ENCODE measurements around the gene CALML5.

The CALML5 gene

GRCh38 chr10:5538446-5538845 lies 39.1 kb upstream of the CALML5 start:
- H3K4me1 Mint-ChIP-seq (ENCODE audit: low read depth) = peaks cover 2% of the 10 kb centered on the region
- H3K27me3 Mint-ChIP-seq = peaks cover 3% of the 10 kb centered on the region
- peaks cover 6% of the 10 kb centered on the region for H3K9me3 Mint-ChIP-seq
- H3K27ac Mint-ChIP-seq = no peak overlapping the region
- no peaks in the 10 kb centered on the region for H3K36me3 Mint-ChIP-seq (ENCODE audit: low read depth)
- no peak overlapping the region for H3K4me3 Mint-ChIP-seq
- no peak for DNase-seq

GRCh38 chr10:5537684-5538083 lies 38.3 kb upstream of the CALML5 start:
- H3K36me3 Mint-ChIP-seq (ENCODE audit: low read depth) = no peaks in the 10 kb centered on the region
- DNase-seq = peak; percentile 1
- peaks cover 5% of the 10 kb centered on the region for H3K9me3 Mint-ChIP-seq
- peaks cover 2% of the 10 kb centered on the region for H3K4me1 Mint-ChIP-seq (ENCODE audit: low read depth)
- H3K27ac Mint-ChIP-seq = no peak overlapping the region
- H3K27me3 Mint-ChIP-seq = peaks cover 3% of the 10 kb centered on the region
- H3K4me3 Mint-ChIP-seq = no peak overlapping the region

- Mint-ChIP-seq H3K4me1 (ENCODE audit: low read depth) (peaks cover 2% of the 10 kb centered on the region), H3K4me3 (no peak overlapping the region), H3K36me3 (ENCODE audit: low read depth) (no peaks in the 10 kb centered on the region), H3K9me3 (no peaks in the 10 kb centered on the region), H3K27me3 (peaks cover 3% of the 10 kb centered on the region), H3K27ac (no peak overlapping the region)
- peak; percentile 12 for DNase-seq
Measured at GRCh38 chr10:5536486-5537081, 37.2 kb upstream of the CALML5 start.

- Mint-ChIP-seq H3K36me3 (ENCODE audit: low read depth) (no peaks in the 10 kb centered on the region), H3K4me1 (ENCODE audit: low read depth) (peaks cover 2% of the 10 kb centered on the region), H3K4me3 (no peak overlapping the region), H3K27ac (no peak overlapping the region), H3K27me3 (peaks cover 3% of the 10 kb centered on the region), H3K9me3 (no peaks in the 10 kb centered on the region)
- peak; percentile 5 for DNase-seq
Measured at GRCh38 chr10:5534880-5535856, 35.8 kb upstream of the CALML5 start.

GRCh38 chr10:5534051-5534821 lies 34.9 kb upstream of the CALML5 start:
- no peak overlapping the region for H3K4me3 Mint-ChIP-seq
- H3K9me3 Mint-ChIP-seq = no peaks in the 10 kb centered on the region
- H3K36me3 Mint-ChIP-seq (ENCODE audit: low read depth) = no peaks in the 10 kb centered on the region
- H3K4me1 Mint-ChIP-seq (ENCODE audit: low read depth) = no peaks in the 10 kb centered on the region
- peaks cover 3% of the 10 kb centered on the region for H3K27me3 Mint-ChIP-seq
- H3K27ac Mint-ChIP-seq = no peak overlapping the region
- DNase-seq = peak; percentile 16

GRCh38 chr10:5533098-5533731 lies 33.8 kb upstream of the CALML5 start:
- no peaks in the 10 kb centered on the region for H3K4me1 Mint-ChIP-seq (ENCODE audit: low read depth)
- H3K27me3 Mint-ChIP-seq = no peaks in the 10 kb centered on the region
- H3K9me3 Mint-ChIP-seq = no peaks in the 10 kb centered on the region
- H3K27ac Mint-ChIP-seq = no peak overlapping the region
- no peak overlapping the region for H3K4me3 Mint-ChIP-seq
- DNase-seq = peak; percentile 17
- H3K36me3 Mint-ChIP-seq (ENCODE audit: low read depth) = no peaks in the 10 kb centered on the region

- DNase-seq = no peak
- Mint-ChIP-seq H3K27me3 (no peaks in the 10 kb centered on the region), H3K36me3 (ENCODE audit: low read depth) (no peaks in the 10 kb centered on the region), H3K27ac (no peak overlapping the region), H3K9me3 (no peaks in the 10 kb centered on the region), H3K4me3 (no peak overlapping the region), H3K4me1 (ENCODE audit: low read depth) (no peaks in the 10 kb centered on the region)
Measured at GRCh38 chr10:5532618-5533097, 33.3 kb upstream of the CALML5 start.

- DNase-seq = peak; percentile 12
- Mint-ChIP-seq H3K27ac (no peak overlapping the region), H3K4me3 (no peak overlapping the region), H3K27me3 (no peaks in the 10 kb centered on the region), H3K36me3 (ENCODE audit: low read depth) (no peaks in the 10 kb centered on the region), H3K9me3 (no peaks in the 10 kb centered on the region), H3K4me1 (ENCODE audit: low read depth) (no peaks in the 10 kb centered on the region)
Measured at GRCh38 chr10:5532307-5532605, 32.9 kb upstream of the CALML5 start.

GRCh38 chr10:5531558-5532306 lies 32.4 kb upstream of the CALML5 start:
- peak; percentile 11 for DNase-seq
- Mint-ChIP-seq H3K4me3 (no peak overlapping the region), H3K27me3 (no peaks in the 10 kb centered on the region), H3K4me1 (ENCODE audit: low read depth) (no peaks in the 10 kb centered on the region), H3K36me3 (ENCODE audit: low read depth) (no peaks in the 10 kb centered on the region), H3K27ac (no peak overlapping the region), H3K9me3 (no peaks in the 10 kb centered on the region)

GRCh38 chr10:5530846-5531557 lies 31.6 kb upstream of the CALML5 start:
- H3K27me3 Mint-ChIP-seq = no peaks in the 10 kb centered on the region
- no peak overlapping the region for H3K4me3 Mint-ChIP-seq
- H3K36me3 Mint-ChIP-seq (ENCODE audit: low read depth) = no peaks in the 10 kb centered on the region
- DNase-seq = peak; percentile 19
- H3K27ac Mint-ChIP-seq = no peak overlapping the region
- no peaks in the 10 kb centered on the region for H3K4me1 Mint-ChIP-seq (ENCODE audit: low read depth)
- H3K9me3 Mint-ChIP-seq = no peaks in the 10 kb centered on the region

GRCh38 chr10:5530412-5530806 lies 31.0 kb upstream of the CALML5 start:
- Mint-ChIP-seq H3K27ac (no peak overlapping the region), H3K4me1 (ENCODE audit: low read depth) (no peaks in the 10 kb centered on the region), H3K27me3 (no peaks in the 10 kb centered on the region), H3K9me3 (no peaks in the 10 kb centered on the region), H3K4me3 (no peak overlapping the region), H3K36me3 (ENCODE audit: low read depth) (no peaks in the 10 kb centered on the region)
- DNase-seq = peak; percentile 12

- Mint-ChIP-seq H3K27me3 (no peaks in the 10 kb centered on the region), H3K27ac (no peak overlapping the region), H3K4me3 (no peak overlapping the region), H3K4me1 (ENCODE audit: low read depth) (no peaks in the 10 kb centered on the region), H3K36me3 (ENCODE audit: low read depth) (no peaks in the 10 kb centered on the region), H3K9me3 (no peaks in the 10 kb centered on the region)
- peak; percentile 21 for DNase-seq
Measured at GRCh38 chr10:5529702-5530411, 30.5 kb upstream of the CALML5 start.

Measured in activated T-cell treated with anti-CD3 and anti-CD28 coated beads, Interleukin-2, amount 50 U/mL, for 24 hours (primary cell).